HFF-Myc (cell line): Measurements from ENCODE around the gene FFAR4.

Experiments
- DNase-seq: peaks from one replicate; pipeline ENCODE4 v3.0.0-alpha.2; 2011; ENCODE audit warnings: low read depth; ENCODE audit errors: extremely low read depth
- H3K4me3 ChIP-seq: replicated peaks from 2 replicates; pipeline ENCODE4 v1.5.1; 2011; ENCODE audit warnings: low read depth, mild to moderate bottlenecking, control low read depth, low read length
- TF ChIP-seq, protein P1 (sequence below): IDR thresholded peaks from 2 replicates; pipeline ENCODE4 v1.5.1; 2012; ENCODE audit warnings: mild to moderate bottlenecking, low read depth, low read length, control low read depth; ENCODE audit errors: missing control alignments

Gene FFAR4

GRCh38 chr10:93554760-93555432 is 11.6 kb upstream of the FFAR4 start:
- DNase-seq = peak; percentile 42
- H3K4me3 ChIP-seq = no peak overlapping the region
- TF ChIP-seq, protein P1, sequence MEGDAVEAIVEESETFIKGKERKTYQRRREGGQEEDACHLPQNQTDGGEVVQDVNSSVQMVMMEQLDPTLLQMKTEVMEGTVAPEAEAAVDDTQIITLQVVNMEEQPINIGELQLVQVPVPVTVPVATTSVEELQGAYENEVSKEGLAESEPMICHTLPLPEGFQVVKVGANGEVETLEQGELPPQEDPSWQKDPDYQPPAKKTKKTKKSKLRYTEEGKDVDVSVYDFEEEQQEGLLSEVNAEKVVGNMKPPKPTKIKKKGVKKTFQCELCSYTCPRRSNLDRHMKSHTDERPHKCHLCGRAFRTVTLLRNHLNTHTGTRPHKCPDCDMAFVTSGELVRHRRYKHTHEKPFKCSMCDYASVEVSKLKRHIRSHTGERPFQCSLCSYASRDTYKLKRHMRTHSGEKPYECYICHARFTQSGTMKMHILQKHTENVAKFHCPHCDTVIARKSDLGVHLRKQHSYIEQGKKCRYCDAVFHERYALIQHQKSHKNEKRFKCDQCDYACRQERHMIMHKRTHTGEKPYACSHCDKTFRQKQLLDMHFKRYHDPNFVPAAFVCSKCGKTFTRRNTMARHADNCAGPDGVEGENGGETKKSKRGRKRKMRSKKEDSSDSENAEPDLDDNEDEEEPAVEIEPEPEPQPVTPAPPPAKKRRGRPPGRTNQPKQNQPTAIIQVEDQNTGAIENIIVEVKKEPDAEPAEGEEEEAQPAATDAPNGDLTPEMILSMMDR = peak; percentile 90

DNA sequence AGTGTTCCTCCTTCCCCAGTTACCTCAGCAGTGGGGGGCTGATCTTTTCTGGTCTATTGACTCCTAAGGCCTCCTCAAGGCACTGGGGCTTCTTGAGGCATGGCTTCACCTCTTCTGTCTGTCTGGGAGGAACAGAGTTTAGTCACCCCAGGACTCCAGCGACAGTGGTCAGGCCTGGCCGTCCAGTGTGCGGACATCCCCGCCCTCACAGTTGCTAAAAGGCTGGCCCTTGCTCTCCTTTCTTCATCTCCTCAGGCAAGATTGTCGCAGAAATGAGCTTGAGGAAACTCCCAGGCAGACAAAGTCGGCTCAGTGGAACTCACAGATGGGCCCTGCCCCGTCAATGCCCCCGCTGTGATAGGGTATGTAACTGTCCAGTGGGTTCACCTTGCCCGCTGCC is 7.0 kb upstream of the FFAR4 start:
- TF ChIP-seq, protein P1 = no peak
- DNase-seq = no peak
- no peak overlapping the region for H3K4me3 ChIP-seq

- DNase-seq = no peak
- H3K4me3 ChIP-seq = no peak overlapping the region
- TF ChIP-seq, protein P1 = no peak
Measured at GRCh38 chr10:93560541-93560940, 5.9 kb upstream of the FFAR4 start.

GRCh38 chr10:93565446-93565845 is 1.0 kb upstream of the FFAR4 start:
- TF ChIP-seq, protein P1 = no peak

GRCh38 chr10:93567277-93568104 is 1.0 kb downstream of the FFAR4 start:
- no peak for DNase-seq
- TF ChIP-seq, protein P1 = no peak
- H3K4me3 ChIP-seq = no peak overlapping the region

More at GRCh38 chr10:93565446-93565845, 1.0 kb upstream of the FFAR4 start:
- no peak overlapping the region for H3K4me3 ChIP-seq
- DNase-seq = no peak

- no peak overlapping the region for H3K4me3 ChIP-seq
- TF ChIP-seq, protein P1 = no peak
- no peak for DNase-seq
Measured at GRCh38 chr10:93568105-93568390, 1.6 kb downstream of the FFAR4 start.
